ENCODE measurements around the gene ATAD2B. TPM values are rescaled to one million over a fixed set of nuclear protein-coding genes. Genes with fewer than 3 reads are reported as not detected.

Gene ATAD2B
- total and polyA plus RNA-seq, 2 donors (not counting 1 experiment from before 2014, with no cell fraction given): 3.6 to 11.4 TPM

- no peaks in the 10 kb centered on the region for H3K27me3 ChIP-seq (ENCODE audit: control insufficient read depth, insufficient read depth, low read length)
- no peaks in the 10 kb centered on the region for H4K20me1 ChIP-seq (ENCODE audit: control insufficient read depth, extremely low read depth, insufficient read depth, low read length)
- no peaks in the 10 kb centered on the region for H3K36me3 ChIP-seq (ENCODE audit: control insufficient read depth, insufficient read depth, low read length)
- DNase-seq (ENCODE audit: low read depth in 2 of 2): peak; percentile 57 to 65
- no peak overlapping the region for H3K9ac ChIP-seq (ENCODE audit: insufficient read depth, low read length)
- TF ChIP-seq CTCF (conservative IDR thresholded peaks at IDR 0.05 in 1 of 2, IDR thresholded peaks at IDR 0.05 in 1 of 2; ENCODE audit: low read depth in 1 of 2, low read length in 2 of 2) (no peak), EZH2 (IDR thresholded peaks at IDR 0.05; ENCODE audit: low read length, missing control alignments) (no peak)
- no peak overlapping the region for H3K4me3 ChIP-seq (replicated peaks in 1 of 4; ENCODE audit: control extremely low read depth in 1 of 4, insufficient read depth in 1 of 4, low read depth in 3 of 4, low read length in 4 of 4)
- no peak overlapping the region for H3K27ac ChIP-seq (ENCODE audit: insufficient read depth, low read length)
- no peaks in the 10 kb centered on the region for H3K9me3 ChIP-seq (ENCODE audit: control insufficient read depth, insufficient read depth, low read depth, low read length)
- H2AFZ ChIP-seq (ENCODE audit: low read length): no peak overlapping the region
- H3K79me2 ChIP-seq (ENCODE audit: control insufficient read depth, insufficient read depth, low read length): peaks cover 22% of the 10 kb centered on the region
- H3K4me1 ChIP-seq (ENCODE audit: control insufficient read depth, extremely low read depth, insufficient read depth, low read length): peaks cover 5% of the 10 kb centered on the region
- H3K4me2 ChIP-seq (ENCODE audit: extremely low read depth, insufficient read depth, low read length): no peak overlapping the region
These were observed 24.7 kb downstream of the ATAD2B start for GRCh38 chr2:23901966-23902846.

- H3K79me2 ChIP-seq (ENCODE audit: control insufficient read depth, insufficient read depth, low read length): peaks cover 22% of the 10 kb centered on the region
- peak overlapping the region; percentile 38 for H3K4me2 ChIP-seq (ENCODE audit: extremely low read depth, insufficient read depth, low read length)
- no peaks in the 10 kb centered on the region for H3K36me3 ChIP-seq (ENCODE audit: control insufficient read depth, insufficient read depth, low read length)
- peaks cover 5% of the 10 kb centered on the region for H3K4me1 ChIP-seq (ENCODE audit: control insufficient read depth, extremely low read depth, insufficient read depth, low read length)
- peak; percentile 89 to 92 for DNase-seq (ENCODE audit: low read depth in 2 of 2)
- no peaks in the 10 kb centered on the region for H3K27me3 ChIP-seq (ENCODE audit: control insufficient read depth, insufficient read depth, low read length)
- TF ChIP-seq CTCF (conservative IDR thresholded peaks at IDR 0.05 in 1 of 2, IDR thresholded peaks at IDR 0.05 in 1 of 2; ENCODE audit: low read depth in 1 of 2, low read length in 2 of 2) (no peak), EZH2 (IDR thresholded peaks at IDR 0.05; ENCODE audit: low read length, missing control alignments) (no peak)
- H3K4me3 ChIP-seq (replicated peaks in 1 of 4; ENCODE audit: control extremely low read depth in 1 of 4, insufficient read depth in 1 of 4, low read depth in 3 of 4, low read length in 4 of 4): peak overlapping the region in 2 of 4 experiments; percentile 4 to 21
- H3K9ac ChIP-seq (ENCODE audit: insufficient read depth, low read length): no peak overlapping the region
- no peaks in the 10 kb centered on the region for H4K20me1 ChIP-seq (ENCODE audit: control insufficient read depth, extremely low read depth, insufficient read depth, low read length)
- H2AFZ ChIP-seq (ENCODE audit: low read length): no peak overlapping the region
- H3K9me3 ChIP-seq (ENCODE audit: control insufficient read depth, insufficient read depth, low read depth, low read length): no peaks in the 10 kb centered on the region
- H3K27ac ChIP-seq (ENCODE audit: insufficient read depth, low read length): peak overlapping the region; percentile 15
These were observed 26.2 kb downstream of the ATAD2B start for GRCh38 chr2:23900541-23901322.

- no peaks in the 10 kb centered on the region for H3K36me3 ChIP-seq (ENCODE audit: control insufficient read depth, insufficient read depth, low read length)
- H3K79me2 ChIP-seq (ENCODE audit: control insufficient read depth, insufficient read depth, low read length): peaks cover 21% of the 10 kb centered on the region
- no peak overlapping the region for H3K4me3 ChIP-seq (replicated peaks in 1 of 4; ENCODE audit: control extremely low read depth in 1 of 4, insufficient read depth in 1 of 4, low read depth in 3 of 4, low read length in 4 of 4)
- DNase-seq (ENCODE audit: low read depth in 2 of 2): no peak
- H3K9ac ChIP-seq (ENCODE audit: insufficient read depth, low read length): no peak overlapping the region
- H3K27ac ChIP-seq (ENCODE audit: insufficient read depth, low read length): peak overlapping the region; percentile 15
- H3K27me3 ChIP-seq (ENCODE audit: control insufficient read depth, insufficient read depth, low read length): no peaks in the 10 kb centered on the region
- peaks cover 5% of the 10 kb centered on the region for H3K4me1 ChIP-seq (ENCODE audit: control insufficient read depth, extremely low read depth, insufficient read depth, low read length)
- TF ChIP-seq CTCF (conservative IDR thresholded peaks at IDR 0.05 in 1 of 2, IDR thresholded peaks at IDR 0.05 in 1 of 2; ENCODE audit: low read depth in 1 of 2, low read length in 2 of 2) (no peak), EZH2 (IDR thresholded peaks at IDR 0.05; ENCODE audit: low read length, missing control alignments) (no peak)
- H2AFZ ChIP-seq (ENCODE audit: low read length): no peak overlapping the region
- H3K4me2 ChIP-seq (ENCODE audit: extremely low read depth, insufficient read depth, low read length): no peak overlapping the region
- H3K9me3 ChIP-seq (ENCODE audit: control insufficient read depth, insufficient read depth, low read depth, low read length): no peaks in the 10 kb centered on the region
- H4K20me1 ChIP-seq (ENCODE audit: control insufficient read depth, extremely low read depth, insufficient read depth, low read length): no peaks in the 10 kb centered on the region
These were observed 26.8 kb downstream of the ATAD2B start for GRCh38 chr2:23900133-23900532.

Measured in fibroblast of lung (primary cell).